Osteocyte (in vitro differentiated cells): ENCODE measurements around the gene CDH13. TPM values are rescaled to one million over a fixed set of nuclear protein-coding genes. Genes with fewer than 3 reads are reported as not detected.

Experiments
- DNase-seq: peaks from one replicate; pipeline ENCODE4 v3.0.0; 2021; ENCODE audit warnings: mixed read lengths; ENCODE audit not compliant: unreplicated experiment; ENCODE audit errors: extremely low spot score
- H3K27ac Mint-ChIP-seq: one replicate; pipeline ENCODE4 v1.8.0; 2021; ENCODE audit warnings: mild to moderate bottlenecking, mixed read lengths; ENCODE audit not compliant: unreplicated experiment
- H3K27me3 Mint-ChIP-seq: one replicate; pipeline ENCODE4 v1.8.0; 2021; ENCODE audit warnings: mixed read lengths; ENCODE audit not compliant: unreplicated experiment
- H3K36me3 Mint-ChIP-seq: one replicate; pipeline ENCODE4 v1.8.0; 2021; ENCODE audit warnings: mixed read lengths; ENCODE audit not compliant: unreplicated experiment
- H3K4me1 Mint-ChIP-seq: one replicate; pipeline ENCODE4 v1.8.0; 2021; ENCODE audit warnings: mixed read lengths; ENCODE audit not compliant: unreplicated experiment
- H3K4me3 Mint-ChIP-seq: one replicate; pipeline ENCODE4 v1.8.0; 2021; ENCODE audit warnings: mild to moderate bottlenecking, moderate library complexity, mixed read lengths; ENCODE audit not compliant: unreplicated experiment
- H3K9me3 Mint-ChIP-seq: one replicate; pipeline ENCODE4 v1.8.0; 2021; ENCODE audit warnings: mixed read lengths; ENCODE audit not compliant: unreplicated experiment
- CTCF ChIP-seq: fragments of 200-600 bp; sonication (generic); IDR thresholded peaks from 2 replicates; pipeline ENCODE4 v1.5.0; 2021; ENCODE audit warnings: antibody characterized with exemption, mild to moderate bottlenecking, moderate library complexity
- total RNA-seq: library from RNA; stranded (reverse); gene quantifications from 2 replicates; pipeline ENCODE4 v1.2.1, GENCODE V29; 2021

CDH13 gene
- total RNA-seq, 1 donor from 2014 or later, result 27.0 TPM

GRCh38 chr16:82943371-82943770 lies 316.6 kb downstream of the CDH13 start:
- no peak overlapping the region for H3K4me3 Mint-ChIP-seq
- no peak for TF ChIP-seq CTCF
- no peaks in the 10 kb centered on the region for H3K9me3 Mint-ChIP-seq
- no peak overlapping the region for H3K27ac Mint-ChIP-seq
- no peaks in the 10 kb centered on the region for H3K36me3 Mint-ChIP-seq
- H3K27me3 Mint-ChIP-seq, result no peaks in the 10 kb centered on the region
- no peaks in the 10 kb centered on the region for H3K4me1 Mint-ChIP-seq
- no peak for DNase-seq

DNA sequence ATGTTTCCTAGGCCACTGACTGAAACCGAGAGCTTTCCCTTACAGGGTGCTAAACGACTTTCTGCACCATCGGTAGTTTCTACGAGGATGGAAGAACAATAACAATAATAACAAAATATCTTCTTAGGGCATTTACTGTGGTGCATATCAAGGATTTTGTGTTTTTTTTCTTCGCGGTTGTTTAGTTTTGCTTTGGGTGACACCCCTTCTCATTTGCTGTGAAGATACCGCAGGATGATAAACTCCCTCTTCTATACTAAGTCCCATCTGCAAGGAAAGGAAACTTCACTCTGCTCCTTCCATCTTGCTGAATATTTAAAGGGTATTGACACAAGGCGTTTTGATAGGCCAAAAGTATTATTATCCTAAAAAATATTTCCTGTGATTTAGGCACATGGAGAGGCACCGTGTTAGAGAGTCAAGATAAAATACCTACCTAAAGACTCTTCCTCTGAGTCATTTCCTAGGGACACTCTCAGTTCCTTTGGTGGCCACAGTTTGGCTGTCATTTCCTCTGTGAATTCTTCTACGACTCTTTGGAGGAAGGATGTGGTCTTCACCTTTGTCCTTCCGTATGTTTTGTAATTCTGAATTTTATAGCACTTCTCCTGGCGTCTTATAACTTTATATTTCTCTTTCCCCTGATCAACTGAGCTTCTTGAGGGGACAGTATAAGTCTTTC lies 318.8 kb downstream of the CDH13 start:
- TF ChIP-seq CTCF, result no peak
- H3K36me3 Mint-ChIP-seq, result no peaks in the 10 kb centered on the region
- no peaks in the 10 kb centered on the region for H3K27me3 Mint-ChIP-seq
- no peak overlapping the region for H3K4me3 Mint-ChIP-seq
- no peaks in the 10 kb centered on the region for H3K4me1 Mint-ChIP-seq
- no peak overlapping the region for H3K27ac Mint-ChIP-seq
- DNase-seq, result no peak
- no peaks in the 10 kb centered on the region for H3K9me3 Mint-ChIP-seq

GRCh38 chr16:82947698-82948097 lies 320.9 kb downstream of the CDH13 start:
- Mint-ChIP-seq H3K9me3 (no peaks in the 10 kb centered on the region), H3K27ac (no peak overlapping the region), H3K4me3 (no peak overlapping the region), H3K36me3 (no peaks in the 10 kb centered on the region), H3K27me3 (no peaks in the 10 kb centered on the region), H3K4me1 (no peaks in the 10 kb centered on the region)
- no peak for TF ChIP-seq CTCF
- DNase-seq, result no peak

DNA sequence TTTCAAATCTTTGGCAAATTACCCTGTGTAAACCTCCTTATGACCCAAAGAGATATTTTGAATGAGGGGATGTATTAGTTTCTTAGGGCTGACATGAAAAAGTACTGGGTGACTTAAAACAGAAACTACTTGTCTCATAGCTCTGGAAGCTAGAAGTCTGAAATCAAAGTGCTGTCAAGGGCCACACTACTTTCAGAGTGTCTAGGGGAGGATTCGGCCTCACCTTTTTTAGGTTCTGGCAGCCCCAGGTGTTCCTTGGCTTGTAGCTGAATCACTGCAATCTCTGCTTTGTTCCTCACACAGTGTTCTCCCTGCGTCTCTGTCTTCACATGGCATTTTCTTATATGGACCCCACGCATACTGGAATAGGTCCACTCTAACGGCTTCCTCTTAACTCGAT lies 322.2 kb downstream of the CDH13 start:
- H3K4me3 Mint-ChIP-seq, result no peak overlapping the region

DNA sequence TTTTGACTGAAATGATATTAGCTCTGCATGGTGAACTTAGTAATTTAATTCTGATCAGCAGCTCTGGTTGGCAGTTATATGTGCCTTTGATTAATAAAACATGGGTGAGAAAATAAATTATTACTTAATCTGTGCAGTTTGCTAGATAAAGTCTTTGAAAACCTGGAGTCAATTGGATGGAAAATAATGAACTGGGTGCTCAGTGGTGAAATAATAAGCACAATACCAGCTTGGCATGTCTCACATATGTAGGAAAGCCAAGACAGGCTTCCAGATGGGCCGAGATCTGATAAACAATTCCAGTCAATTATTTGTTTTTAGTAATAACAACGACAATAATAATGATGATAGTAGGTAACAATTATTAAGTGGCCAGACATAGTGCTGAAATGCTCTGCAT lies 326.7 kb downstream of the CDH13 start:
- Mint-ChIP-seq H3K36me3 (no peaks in the 10 kb centered on the region), H3K4me1 (no peaks in the 10 kb centered on the region), H3K9me3 (no peaks in the 10 kb centered on the region), H3K4me3 (no peak overlapping the region), H3K27ac (no peak overlapping the region), H3K27me3 (no peaks in the 10 kb centered on the region)
- DNase-seq, result no peak
- no peak for TF ChIP-seq CTCF

More for the DNA sequence above, 322.2 kb downstream of the CDH13 start:
- no peaks in the 10 kb centered on the region for H3K9me3 Mint-ChIP-seq
- no peak for DNase-seq
- H3K36me3 Mint-ChIP-seq, result no peaks in the 10 kb centered on the region
- no peak overlapping the region for H3K27ac Mint-ChIP-seq
- H3K4me1 Mint-ChIP-seq, result no peaks in the 10 kb centered on the region
- no peak for TF ChIP-seq CTCF
- no peaks in the 10 kb centered on the region for H3K27me3 Mint-ChIP-seq
